ENCODE data around the gene HOXC12. TPM values are rescaled to one million over a fixed set of nuclear protein-coding genes. Genes with fewer than 3 reads are reported as not detected.

The HOXC12 gene
- total and polyA plus RNA-seq, 2 of the 8 experiments (the other 6 are each of a cell fraction or from before 2014, with no cell fraction given), result not detected

- Histone ChIP-seq H3K4me3 (ENCODE audit: extremely low read depth in 1 of 4, insufficient read depth in 2 of 4, low read depth in 3 of 4, low read length in 4 of 4) (no peak overlapping the region), H2BK120ac (replicated peaks; ENCODE audit: low read depth, low read length) (no peak overlapping the region), H4K5ac (ENCODE audit: insufficient read length, low read depth, low read length) (no peak overlapping the region), H3K14ac (ENCODE audit: insufficient read length) (no peak overlapping the region), H2BK12ac (ENCODE audit: low read depth, low read length) (no peak overlapping the region), H3K23ac (ENCODE audit: insufficient read length) (no peak overlapping the region), H3K4ac (replicated peaks; ENCODE audit: insufficient read length, low read depth, low read length) (no peak overlapping the region), H2BK5ac (ENCODE audit: low read depth, low read length) (no peak overlapping the region), H3K36me3 (ENCODE audit: control insufficient read depth in 2 of 4, insufficient read depth in 4 of 4, low read length in 3 of 4) (no peaks in the 10 kb centered on the region), H3K23me2 (ENCODE audit: low read depth, low read length) (no peaks in the 10 kb centered on the region; the same call in 1 of the 2 replicates), H4K20me1 (replicated peaks in 1 of 2; ENCODE audit: control insufficient read depth in 1 of 2, insufficient read depth in 2 of 2, low read length in 2 of 2) (peaks cover 10 to 23% of the 10 kb centered on the region in 2 experiments), H4K8ac (ENCODE audit: extremely low read depth, insufficient read depth, low read length) (no peak overlapping the region), H3K27me3 (replicated peaks in 1 of 4; ENCODE audit: control insufficient read depth in 3 of 4, extremely low read depth in 1 of 4, insufficient read depth in 3 of 4, low read length in 3 of 4) (peaks cover 88 to 100% (median 99%) of the 10 kb centered on the region in 4 experiments), H3K27ac (ENCODE audit: low read depth, low read length) (no peak overlapping the region), H3K79me1 (ENCODE audit: low read depth, low read length) (no peaks in the 10 kb centered on the region), H3K9me3 (ENCODE audit: insufficient read depth in 2 of 2, low read depth in 1 of 2, low read length in 1 of 2) (no peaks in the 10 kb centered on the region), H2AFZ (ENCODE audit: low read length) (no peak overlapping the region), H3K56ac (replicated peaks; ENCODE audit: insufficient read length, low read depth, low read length) (no peak overlapping the region), H2BK15ac (ENCODE audit: low read length) (no peak overlapping the region), H3K4me2 (ENCODE audit: insufficient read depth in 1 of 2, low read depth in 2 of 2, low read length in 2 of 2) (no peak overlapping the region), H3K18ac (ENCODE audit: extremely low read depth, low read length) (no peak overlapping the region), H3K79me2 (ENCODE audit: control insufficient read depth in 1 of 2, insufficient read depth in 2 of 2, low read length in 2 of 2) (no peaks in the 10 kb centered on the region), H2BK20ac (ENCODE audit: low read length) (no peak overlapping the region), H3K9ac (replicated peaks in 1 of 4; ENCODE audit: extremely low read depth in 1 of 4, low read depth in 3 of 4, low read length in 3 of 4) (no peak overlapping the region), H4K91ac (replicated peaks; ENCODE audit: insufficient read length, low read length) (no peak overlapping the region), H2AK5ac (ENCODE audit: low read depth, low read length) (no peak overlapping the region), H3K4me1 (replicated peaks in 1 of 4; ENCODE audit: control insufficient read depth in 3 of 4, insufficient read depth in 4 of 4, low read length in 3 of 4) (peaks cover 0 to 8% (median 2%) of the 10 kb centered on the region in 4 experiments; a peak in 4 of 7 replicates)
- ChIA-PET POLR2A (ENCODE audit: partially characterized antibody) (no interaction called here), CTCF (ENCODE audit: partially characterized antibody) (interaction anchor here (1.4 to 1.9 kb wide), 3 partner anchors 9 to 186 kb away, joined by 3 to 5 read pairs (median 3); partner anchors contain the start of gene HOXC13)
- FAIRE-seq (no peak), DNase-seq (ENCODE audit: low read depth in 1 of 2, low spot score in 2 of 2) (no peak)
- peak; percentile 92 for TF ChIP-seq RNF2 (IDR thresholded peaks at IDR 0.05; ENCODE audit: borderline replicate concordance, low read depth, low read length, missing control alignments, poor library complexity, severe bottlenecking)
- TF ChIP-seq JUN (IDR thresholded peaks at IDR 0.05; ENCODE audit: low read depth, low read length), result no peak
- no peak for TF ChIP-seq PHF8 (conservative IDR thresholded peaks at IDR 0.05; ENCODE audit: low read depth, low read length)
- WGBS, 2 experiments (ENCODE audit: extremely low coverage in 1 of 2, insufficient coverage in 1 of 2, insufficient read length in 1 of 2, insufficient replicate concordance in 2 of 2, low coverage in 1 of 2, low lambda C conversion rate in 2 of 2, missing lambda C conversion rate in 1 of 2), result 36% methylated on average over 4 of the region's 4 CpGs; no CpG with 5 or more reads in 1 of the 2 experiments
These were observed 25.2 kb upstream of the HOXC12 start for GRCh38 chr12:53929527-53929926.

Measured in H1 (cell line).